ENCODE results near the gene NCOA3.

Gene NCOA3

GRCh38 chr20:47664744-47665143 lies 163.1 kb downstream of the NCOA3 start:
- DNase-seq (ENCODE audit: low read depth in 2 of 2): no peak

DNA sequence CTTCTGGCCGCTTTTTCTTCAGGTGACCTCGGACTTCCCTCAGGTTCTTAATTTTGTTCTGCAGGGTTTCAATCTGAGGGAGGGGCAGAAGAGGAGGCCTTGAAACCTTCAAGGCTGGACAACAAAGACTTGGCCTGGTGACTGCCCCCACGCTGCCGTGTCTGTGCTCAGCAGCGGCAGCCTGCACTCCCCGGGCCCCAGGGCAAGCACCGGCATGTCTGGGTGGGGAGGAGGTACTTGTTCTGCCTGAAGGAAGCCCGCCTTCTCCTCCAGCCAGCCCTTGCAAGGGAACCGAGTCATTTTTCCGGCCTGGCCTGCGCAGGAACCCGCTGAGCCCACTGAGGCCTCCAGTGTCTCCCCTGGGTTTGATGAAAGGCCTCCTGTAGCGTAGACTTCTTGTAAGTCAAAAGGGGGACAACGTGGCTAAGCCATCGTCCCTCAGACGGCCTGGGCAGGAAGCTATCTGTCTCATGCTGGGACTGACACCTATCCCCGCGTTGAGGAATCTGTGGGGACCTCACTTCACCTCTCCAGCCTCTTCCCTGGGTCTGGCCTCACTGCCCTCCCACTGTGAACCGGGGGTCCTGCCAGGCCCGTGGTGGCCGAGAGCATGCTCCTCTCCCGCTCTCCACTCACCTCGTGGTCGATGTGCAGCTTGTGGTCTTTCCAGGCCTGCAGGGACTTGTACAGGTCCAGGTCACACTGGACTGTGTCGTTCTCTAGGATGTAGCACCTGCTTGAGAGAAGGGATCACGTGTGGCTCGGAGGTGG lies 163.7 kb downstream of the NCOA3 start:
- DNase-seq (ENCODE audit: low read depth in 2 of 2): no peak

DNA sequence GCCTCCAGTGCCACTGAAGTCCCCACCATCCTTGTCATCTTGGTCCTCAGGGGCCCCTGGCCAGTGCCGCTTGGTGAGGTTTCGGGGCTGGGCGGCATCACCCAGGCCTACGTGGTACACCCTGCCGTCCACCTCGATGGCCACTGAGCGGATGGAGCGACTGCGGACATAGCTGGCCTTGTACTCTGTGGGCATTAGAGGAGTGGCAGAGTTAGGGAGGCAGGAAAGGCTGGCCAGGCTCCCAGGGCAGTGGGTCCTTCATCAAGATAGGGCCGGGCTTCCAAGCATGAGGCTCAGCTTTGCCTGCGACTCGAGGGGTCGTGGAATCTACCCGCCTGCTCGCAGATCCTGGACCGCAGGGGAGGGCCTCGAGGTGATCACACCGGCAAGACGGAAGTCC lies 164.6 kb downstream of the NCOA3 start:
- DNase-seq (ENCODE audit: low read depth in 2 of 2): no peak

GRCh38 chr20:47667086-47667485 lies 165.4 kb downstream of the NCOA3 start:
- DNase-seq (ENCODE audit: low read depth in 2 of 2): no peak

GRCh38 chr20:47667531-47668312 lies 166.0 kb downstream of the NCOA3 start:
- DNase-seq (ENCODE audit: low read depth in 2 of 2): no peak

- DNase-seq (ENCODE audit: low read depth in 2 of 2): no peak
Observed at GRCh38 chr20:47668313-47669151, 166.8 kb downstream of the NCOA3 start.

DNA sequence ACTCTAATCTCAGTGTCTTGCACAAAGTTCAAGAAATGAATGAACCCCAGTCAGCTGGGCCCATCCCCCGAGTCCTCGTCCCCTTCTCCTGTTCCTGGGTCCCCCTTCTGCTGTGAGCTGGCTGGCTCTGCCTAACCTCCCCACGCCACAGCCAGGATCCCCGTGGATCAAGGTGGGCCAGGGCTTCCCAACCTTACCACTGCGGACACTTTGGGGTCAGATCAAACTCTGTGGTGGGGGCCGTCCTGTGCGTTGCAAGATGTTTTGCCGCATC lies 167.4 kb downstream of the NCOA3 start:
- DNase-seq (ENCODE audit: low read depth in 2 of 2): no peak

DNA sequence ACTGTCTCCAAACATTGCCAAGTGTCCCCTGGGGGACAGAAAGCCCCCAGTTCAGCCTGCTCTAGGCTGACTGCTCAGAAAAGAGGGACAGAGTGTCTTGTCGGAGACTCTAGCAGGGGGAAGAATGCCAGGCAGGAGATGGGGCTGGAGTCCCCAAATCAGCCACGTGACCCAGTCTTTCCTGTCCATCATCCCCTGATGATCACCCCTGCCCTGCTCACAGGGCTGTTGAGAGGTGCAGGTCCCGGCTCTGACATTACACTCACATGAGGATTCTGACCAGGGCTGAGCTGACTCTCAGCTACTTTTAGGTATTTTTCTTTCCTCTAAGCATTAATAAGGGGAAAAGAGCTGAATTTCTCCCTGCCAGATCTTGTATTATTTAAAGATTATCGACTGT lies 167.8 kb downstream of the NCOA3 start:
- no peak for DNase-seq (ENCODE audit: low read depth in 2 of 2)

DNA sequence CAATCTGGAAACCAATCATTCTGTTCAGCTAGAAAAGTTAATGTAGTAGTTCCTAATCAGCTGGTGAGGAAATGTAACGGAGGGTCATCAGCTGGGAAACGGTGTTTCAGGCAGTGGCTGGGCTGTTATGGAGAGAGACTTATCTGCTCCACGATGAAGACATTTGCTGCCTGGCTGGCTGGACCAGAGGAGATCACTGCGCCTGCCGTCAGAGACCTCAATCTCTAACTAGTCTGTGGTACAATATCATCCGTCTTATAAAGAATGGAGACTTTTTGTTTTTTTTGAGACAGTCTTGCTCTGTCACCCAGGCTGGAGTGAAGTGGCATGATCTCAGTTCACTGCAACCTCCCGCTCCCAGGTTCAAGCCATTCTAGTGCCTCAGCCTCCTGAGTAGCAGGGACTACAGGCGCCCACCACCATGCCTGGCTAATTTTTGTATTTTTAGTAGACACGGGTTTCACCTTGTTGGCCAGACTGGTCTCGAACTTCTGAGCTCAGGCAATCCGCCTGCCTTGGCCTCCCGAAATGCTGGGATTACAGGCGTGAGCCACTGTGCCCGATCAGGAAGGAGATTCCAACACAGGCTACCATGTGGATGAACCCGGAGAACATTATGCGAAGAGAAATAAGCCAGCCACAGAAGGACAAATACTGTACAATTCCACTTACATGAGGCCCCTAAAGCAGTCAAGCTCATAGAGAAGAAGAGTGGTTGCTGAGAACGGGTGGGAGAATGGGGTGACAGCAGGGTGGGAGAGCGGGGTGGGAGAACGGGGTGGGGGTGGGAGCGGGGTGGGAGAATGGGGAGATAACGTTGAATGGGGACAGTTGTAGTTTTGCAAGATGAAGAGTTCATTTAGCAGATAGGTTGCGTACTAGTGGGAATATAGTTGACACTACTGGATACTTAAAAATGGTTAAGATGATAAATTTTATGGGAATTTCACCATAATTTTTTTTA lies 168.5 kb downstream of the NCOA3 start:
- DNase-seq (ENCODE audit: low read depth in 2 of 2): no peak

DNA sequence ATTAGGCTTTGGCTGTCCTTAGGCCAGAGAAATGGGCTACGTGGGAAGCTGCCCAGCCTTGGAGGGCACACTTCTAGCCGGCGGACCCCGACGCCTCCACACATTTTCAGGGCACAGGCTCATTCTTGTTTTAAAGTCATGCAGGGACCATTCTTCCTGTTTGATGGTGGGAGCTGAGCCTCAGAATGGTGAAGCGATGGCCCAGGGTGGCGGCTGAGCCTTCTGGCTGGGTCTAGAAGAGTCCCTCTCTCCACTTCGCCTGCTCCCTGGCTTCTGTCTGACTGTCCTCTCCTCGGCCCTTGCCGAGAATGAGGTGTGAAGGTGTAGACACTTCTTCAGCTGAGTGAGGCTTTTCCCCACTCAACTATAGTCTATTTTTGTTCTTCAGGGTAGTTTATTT lies 169.2 kb downstream of the NCOA3 start:
- DNase-seq (ENCODE audit: low read depth in 2 of 2): no peak

GRCh38 chr20:47672166-47672565 lies 170.5 kb downstream of the NCOA3 start:
- DNase-seq (ENCODE audit: low read depth in 2 of 2): no peak

DNA sequence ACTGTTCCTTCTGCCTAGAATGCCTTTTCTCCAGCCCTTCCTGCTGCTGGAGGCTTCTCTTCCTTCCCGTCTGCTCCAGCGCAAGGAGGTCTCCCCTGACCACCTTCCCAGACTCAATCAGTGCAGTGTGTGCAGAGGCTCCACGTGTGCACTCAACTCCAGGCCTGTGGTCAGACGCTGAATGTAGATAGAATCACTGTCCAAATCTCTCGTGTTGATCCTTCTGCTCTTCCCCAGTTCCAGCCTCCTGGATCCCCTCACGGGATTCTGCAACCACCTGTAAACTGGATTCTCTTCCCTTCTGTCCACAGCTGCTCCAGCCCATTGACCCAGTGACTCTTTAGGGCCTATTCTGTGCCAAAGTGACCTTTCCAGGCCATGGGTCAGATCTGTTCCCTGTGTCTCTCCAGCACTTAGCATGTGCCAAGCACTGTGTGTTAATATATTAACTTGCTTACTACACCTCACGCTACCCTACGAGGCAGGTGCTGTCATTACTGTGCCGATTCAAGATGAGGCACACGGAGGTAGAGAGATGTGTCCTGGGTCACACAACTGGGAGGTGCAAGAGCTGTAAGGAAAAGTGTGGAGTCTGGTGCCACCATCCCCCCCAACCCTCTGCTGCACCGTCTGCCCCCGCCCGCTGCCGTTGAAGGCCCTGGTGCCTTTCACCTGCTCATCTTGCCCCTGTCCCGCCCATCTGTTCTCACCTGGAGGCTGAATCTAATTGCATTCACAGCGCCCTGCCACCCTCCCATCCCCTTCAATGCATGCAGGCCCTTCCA lies 171.4 kb downstream of the NCOA3 start:
- DNase-seq (ENCODE audit: low read depth in 2 of 2): no peak

GRCh38 chr20:47673671-47673955 lies 171.9 kb downstream of the NCOA3 start:
- no peak for DNase-seq (ENCODE audit: low read depth in 2 of 2)

- DNase-seq (ENCODE audit: low read depth in 2 of 2): no peak
Observed at GRCh38 chr20:47674145-47674544, 172.5 kb downstream of the NCOA3 start.

GRCh38 chr20:47674686-47675085 lies 173.0 kb downstream of the NCOA3 start:
- no peak for DNase-seq (ENCODE audit: low read depth in 2 of 2)

DNA sequence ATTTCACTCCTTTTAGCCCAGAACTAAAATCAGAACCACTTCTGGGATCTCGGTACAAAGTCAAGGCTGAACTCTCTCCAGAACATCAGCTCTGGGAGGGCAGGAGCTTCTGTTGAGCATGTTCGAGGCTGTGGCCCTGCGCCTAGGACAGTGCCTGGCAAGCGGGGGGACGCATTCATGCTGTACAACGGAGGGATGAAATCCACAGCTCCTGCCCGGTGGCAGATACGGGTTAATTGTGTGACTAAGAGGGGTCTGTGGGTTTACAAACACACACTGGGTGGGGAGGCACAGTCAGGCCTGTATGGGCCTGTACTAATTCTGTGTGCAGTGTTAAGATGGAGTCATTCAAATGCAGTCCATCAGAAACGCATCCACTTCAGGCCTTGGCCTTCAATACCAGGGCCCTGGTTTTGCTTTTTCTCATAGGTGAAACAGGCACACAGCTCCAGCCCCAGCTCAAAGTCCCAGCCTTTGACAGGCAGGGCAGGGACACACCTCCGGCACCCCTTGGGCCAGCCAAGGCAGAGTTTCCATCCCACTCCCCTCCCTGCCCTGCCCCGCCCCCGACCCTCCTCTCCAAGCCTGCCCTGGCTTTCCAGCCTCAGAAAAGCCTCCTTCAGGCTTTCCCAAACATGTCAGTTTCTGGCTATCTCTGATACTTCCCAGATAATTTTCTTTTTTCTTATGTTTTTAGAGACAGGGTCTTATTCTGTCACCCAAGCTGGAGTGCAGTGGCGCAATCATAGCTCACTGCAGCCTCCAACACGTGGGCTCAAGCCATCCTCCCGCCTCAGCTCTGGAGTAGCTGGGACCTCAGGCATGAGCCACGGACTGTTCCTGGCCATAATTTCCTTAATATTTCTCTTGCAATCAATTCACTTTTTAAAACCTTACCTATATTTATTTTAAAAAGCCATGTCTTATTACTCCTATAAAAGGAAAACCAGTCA lies 173.8 kb downstream of the NCOA3 start:
- no peak for DNase-seq (ENCODE audit: low read depth in 2 of 2)

DNA sequence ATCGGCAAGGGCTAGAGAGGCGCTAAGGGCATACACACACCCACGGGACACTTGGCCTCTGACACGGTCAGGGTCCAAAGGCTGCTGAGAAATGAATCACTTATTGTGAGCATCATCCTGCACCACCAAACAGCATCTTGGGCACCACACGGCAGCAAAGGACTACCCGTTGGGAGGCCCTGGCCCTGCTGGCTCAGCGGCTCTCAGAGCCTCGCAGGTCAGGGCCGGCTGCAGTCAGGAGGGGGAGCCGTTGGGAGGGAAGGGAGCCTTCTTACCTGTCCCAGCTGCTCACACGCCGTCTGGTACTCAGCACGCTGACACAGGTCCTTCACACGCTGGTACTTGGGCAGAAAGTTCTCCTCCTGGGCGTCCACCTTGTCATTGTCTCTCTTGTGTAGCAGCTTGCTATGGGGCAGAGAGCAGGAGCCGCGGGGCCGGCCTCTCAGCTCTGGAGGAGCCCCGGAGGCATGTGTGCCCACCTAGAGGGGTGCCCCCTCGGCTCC lies 174.6 kb downstream of the NCOA3 start:
- no peak for DNase-seq (ENCODE audit: low read depth in 2 of 2)

DNA sequence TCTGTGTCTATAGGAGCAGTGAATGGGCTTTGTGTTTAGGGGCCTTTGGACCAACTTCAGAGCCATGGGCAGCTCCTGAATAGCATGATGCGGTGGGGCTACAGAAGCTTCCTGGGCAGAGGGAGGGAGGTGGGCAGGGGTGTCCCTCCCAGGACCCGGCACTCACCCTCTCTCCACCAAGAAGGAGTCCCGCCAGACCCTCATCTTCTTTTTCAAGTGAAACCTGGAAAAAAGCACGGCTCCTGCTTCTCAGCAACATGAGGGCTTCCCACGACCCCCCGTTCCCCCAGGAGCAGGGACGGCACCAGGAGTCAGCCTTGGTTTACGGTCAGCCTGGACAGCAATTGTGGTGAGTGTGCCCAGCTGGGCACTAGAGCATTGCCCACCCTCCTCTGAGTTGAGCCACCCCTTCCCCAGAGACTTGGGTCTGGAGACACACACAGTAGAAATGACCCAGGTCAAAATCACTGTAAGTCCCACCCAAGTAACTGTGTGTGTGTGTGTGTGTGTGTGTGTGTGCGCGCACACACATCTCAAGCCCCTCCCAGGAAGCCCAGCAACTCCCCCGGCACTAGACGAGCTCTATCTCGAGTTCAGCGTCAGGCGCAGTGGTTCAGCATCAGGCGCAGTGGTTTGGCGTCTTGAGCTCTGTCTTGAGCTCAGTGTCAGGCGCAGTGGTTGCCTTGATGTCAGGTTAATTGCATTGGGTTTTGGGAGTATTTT lies 175.4 kb downstream of the NCOA3 start:
- DNase-seq (ENCODE audit: low read depth in 2 of 2): no peak

Measured in fibroblast of skin of left quadriceps (primary cell).